KMS-11 (cell line): ENCODE measurements around the gene SPATS2L.
"Not testable (repeated sequence)": the region's sequence is repeated elsewhere in the genome, so short reads cannot be mapped to it uniquely, and the experiment has no call there.

Source experiments
- H2AFZ ChIP-seq: fragments of 200-600 bp; sonication (generic); 2 replicates; pipeline ENCODE4 v1.6.1; 2016; ENCODE audit warnings: antibody characterized with exemption, mixed run types, low read depth
- H3K27ac ChIP-seq: fragments of 200-600 bp; sonication (generic); 2 replicates; pipeline ENCODE4 v1.6.1; 2016; ENCODE audit warnings: mild to moderate bottlenecking, mixed run types
- H3K27me3 ChIP-seq: fragments of 200-600 bp; sonication (generic); 2 replicates; pipeline ENCODE4 v1.6.1; 2017; ENCODE audit warnings: mild to moderate bottlenecking, low read depth, mixed run types, moderate library complexity; ENCODE audit not compliant: insufficient read depth
- H3K36me3 ChIP-seq: fragments of 200-600 bp; sonication (generic); 2 replicates; pipeline ENCODE4 v1.6.1; 2017; ENCODE audit warnings: mild to moderate bottlenecking, mixed run types; ENCODE audit not compliant: insufficient read depth
- H3K4me1 ChIP-seq: fragments of 200-600 bp; sonication (generic); 2 replicates; pipeline ENCODE4 v1.6.1; 2016; ENCODE audit warnings: mild to moderate bottlenecking, low read depth, mixed run types; ENCODE audit not compliant: poor library complexity, severe bottlenecking
- H3K4me2 ChIP-seq: fragments of 200-600 bp; sonication (generic); 2 replicates; pipeline ENCODE4 v1.7.0; 2016; ENCODE audit warnings: mild to moderate bottlenecking, mixed run types
- H3K4me3 ChIP-seq: fragments of 200-600 bp; sonication (generic); IDR thresholded peaks from 2 replicates; pipeline ENCODE4 v1.6.1; 2017; ENCODE audit warnings: low read depth, low read length, mixed read lengths; ENCODE audit not compliant: insufficient read depth
- H3K79me2 ChIP-seq: fragments of 200-600 bp; sonication (generic); 2 replicates; pipeline ENCODE4 v1.6.1; 2016; ENCODE audit warnings: low read depth, mixed run types; ENCODE audit not compliant: insufficient read depth
- H3K9ac ChIP-seq: fragments of 200-600 bp; sonication (generic); 2 replicates; pipeline ENCODE4 v1.6.1; 2016; ENCODE audit warnings: mild to moderate bottlenecking, mixed run types
- H4K20me1 ChIP-seq: fragments of 200-600 bp; sonication (generic); 2 replicates; pipeline ENCODE4 v1.6.1; 2016; ENCODE audit warnings: mild to moderate bottlenecking, mixed run types; ENCODE audit not compliant: insufficient read depth
- CTCF ChIP-seq: fragments of 200-600 bp; sonication (generic); conservative IDR thresholded peaks from 2 replicates; pipeline ENCODE4 v1.6.1; 2017; ENCODE audit warnings: low read depth, mild to moderate bottlenecking, antibody characterized with exemption, low read length, moderate library complexity, mixed read lengths

Gene SPATS2L

DNA sequence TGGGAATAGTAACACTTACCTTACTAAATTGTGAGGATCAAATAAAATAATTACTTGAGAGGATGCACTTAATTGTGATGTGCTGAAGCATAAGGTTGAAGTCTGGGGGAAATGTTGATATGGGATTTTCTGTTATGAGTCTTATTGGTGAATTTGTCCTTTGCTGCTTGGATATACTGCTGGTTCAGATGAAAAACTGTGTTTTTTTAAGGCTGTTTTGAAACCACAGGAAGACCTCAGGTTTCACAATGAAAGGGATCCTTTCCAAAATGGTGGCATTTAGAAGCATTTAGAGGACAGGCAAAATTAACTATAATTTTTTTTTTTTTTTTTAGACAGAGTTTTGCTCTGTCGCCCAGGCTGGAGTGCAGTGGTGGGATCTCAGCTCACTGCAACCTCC is 34.9 kb downstream of the SPATS2L start:
- H2AFZ ChIP-seq: no peak overlapping the region
- H3K4me1 ChIP-seq: peaks cover 27% of the 10 kb centered on the region
- TF ChIP-seq CTCF: no peak
- H3K9ac ChIP-seq: no peak overlapping the region
- no peaks in the 10 kb centered on the region for H3K36me3 ChIP-seq
- H3K79me2 ChIP-seq: no peaks in the 10 kb centered on the region
- no peak overlapping the region for H3K4me3 ChIP-seq
- no peak overlapping the region for H3K27ac ChIP-seq
- H4K20me1 ChIP-seq: no peaks in the 10 kb centered on the region
- H3K27me3 ChIP-seq: no peaks in the 10 kb centered on the region
- no peak overlapping the region for H3K4me2 ChIP-seq

- no peak for TF ChIP-seq CTCF
- H3K79me2 ChIP-seq: no peaks in the 10 kb centered on the region
- H4K20me1 ChIP-seq: no peaks in the 10 kb centered on the region
- H3K4me3 ChIP-seq: no peak overlapping the region
- H3K36me3 ChIP-seq: no peaks in the 10 kb centered on the region
- no peak overlapping the region for H3K4me2 ChIP-seq
- H3K9ac ChIP-seq: no peak overlapping the region
- H3K27me3 ChIP-seq: no peaks in the 10 kb centered on the region
- no peak overlapping the region for H2AFZ ChIP-seq
- peaks cover 27% of the 10 kb centered on the region for H3K4me1 ChIP-seq
- H3K27ac ChIP-seq: no peak overlapping the region
These were observed 35.7 kb downstream of the SPATS2L start for GRCh38 chr2:200342235-200342634.

DNA sequence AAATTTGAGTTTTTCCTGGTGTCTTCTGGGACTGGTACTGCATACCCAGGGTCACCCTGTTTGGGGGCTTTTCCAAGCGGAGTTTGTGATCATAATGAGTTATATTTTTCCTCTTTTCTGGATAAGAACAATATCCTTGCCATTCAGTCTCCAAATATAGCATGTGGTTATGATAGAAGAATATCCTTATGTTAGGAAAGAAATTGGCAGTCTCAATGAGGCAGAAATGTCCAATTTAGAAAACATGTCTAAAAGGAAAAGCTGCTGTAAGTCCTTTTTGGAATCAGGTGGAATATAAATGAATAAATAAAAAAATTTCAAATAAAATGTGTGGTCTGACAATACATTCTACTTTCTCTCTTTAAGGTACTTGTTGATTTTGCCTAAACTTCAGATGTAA is 36.2 kb downstream of the SPATS2L start:
- Histone ChIP-seq H3K4me2 (no peak overlapping the region), H2AFZ (no peak overlapping the region), H3K27ac (no peak overlapping the region), H3K9ac (no peak overlapping the region), H3K4me1 (peaks cover 27% of the 10 kb centered on the region), H3K4me3 (no peak overlapping the region), H3K27me3 (no peaks in the 10 kb centered on the region), H3K79me2 (no peaks in the 10 kb centered on the region), H3K36me3 (no peaks in the 10 kb centered on the region), H4K20me1 (no peaks in the 10 kb centered on the region)
- TF ChIP-seq CTCF: no peak

- not testable (repeated sequence) for H3K36me3 ChIP-seq, H2AFZ ChIP-seq, H3K9ac ChIP-seq, H3K4me3 ChIP-seq, H4K20me1 ChIP-seq, H3K79me2 ChIP-seq, H3K4me2 ChIP-seq, H3K27ac ChIP-seq, H3K27me3 ChIP-seq
- peaks cover 16% of the 10 kb centered on the region for H3K4me1 ChIP-seq
These were observed 37.7 kb downstream of the SPATS2L start for GRCh38 chr2:200344202-200344601.

GRCh38 chr2:200345975-200346374 is 39.5 kb downstream of the SPATS2L start:
- TF ChIP-seq CTCF: no peak
- Histone ChIP-seq H3K9ac (no peak overlapping the region), H3K4me1 (peaks cover 7% of the 10 kb centered on the region), H4K20me1 (no peaks in the 10 kb centered on the region), H3K27ac (no peak overlapping the region), H3K4me2 (no peak overlapping the region), H3K79me2 (no peaks in the 10 kb centered on the region), H3K4me3 (no peak overlapping the region), H3K36me3 (no peaks in the 10 kb centered on the region), H3K27me3 (no peaks in the 10 kb centered on the region), H2AFZ (no peak overlapping the region)
